OCI-LY1 (cell line): ENCODE data around the gene LRIT2.
A peak's percentile ranks its signal among the peaks of the same experiment; 100 is the strongest.

Experiments
- CTCF ChIP-seq: fragments of 200-600 bp; sonication (generic), shearing (Covaris generic); IDR thresholded peaks from 2 replicates; pipeline ENCODE4 v1.5.1; 2017; ENCODE audit warnings: mild to moderate bottlenecking, antibody characterized with exemption, low read length, moderate library complexity, mixed read lengths
- EZH2 ChIP-seq: fragments of 200-600 bp; sonication (generic), shearing (Covaris generic); IDR thresholded peaks from 2 replicates; pipeline ENCODE4 v1.8.0; 2017; ENCODE audit warnings: borderline replicate concordance, mixed run types, mild to moderate bottlenecking, antibody characterized with exemption, low read length, moderate library complexity, mixed read lengths

DNA sequence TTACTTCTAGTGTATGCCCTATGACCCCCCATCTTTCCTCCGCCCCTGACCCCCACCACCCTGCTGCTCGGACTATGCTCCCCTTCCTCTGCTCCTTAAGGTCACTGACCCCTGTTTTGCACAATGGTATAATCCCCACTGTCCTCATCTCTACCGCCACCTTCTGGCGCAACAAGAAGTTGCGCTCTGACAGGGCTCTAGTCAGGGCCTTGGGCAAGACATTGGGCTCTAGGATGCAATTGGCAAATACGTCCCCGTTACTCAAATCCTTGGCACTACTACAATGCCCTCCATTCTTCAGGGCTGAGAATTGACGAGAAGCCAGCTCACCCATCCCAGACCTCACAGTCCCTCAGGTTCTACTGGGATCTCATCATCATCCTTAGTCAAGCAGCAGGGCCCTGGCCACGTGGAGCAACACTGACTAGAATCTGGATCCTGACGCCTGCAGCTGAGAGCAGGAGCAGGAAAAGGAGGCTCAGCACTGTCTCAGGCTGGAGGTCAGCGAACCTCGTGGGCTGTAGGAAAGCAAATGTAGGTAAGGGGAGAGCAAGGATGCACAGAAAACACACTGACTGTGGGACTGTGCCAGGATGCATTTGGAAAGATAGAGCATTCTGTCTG is 10.6 kb downstream of the LRIT2 start:
- peak; percentile 75 for TF ChIP-seq CTCF
- no peak for TF ChIP-seq EZH2
